Astrocyte (in vitro differentiated cells and primary cell): ENCODE data around the gene PBRM1. TPM values are rescaled to one million over a fixed set of nuclear protein-coding genes. Genes with fewer than 3 reads are reported as not detected.

Source experiments
- DNase-seq: peaks from one replicate; pipeline ENCODE4 v3.0.0-alpha.2; 2010; ENCODE audit warnings: low read depth
- FAIRE-seq: peaks from 2 replicates; lab custom pipeline; 2011; peaks lifted over from hg19 to GRCh38; lab: Jason Lieb, UNC
- H2AFZ ChIP-seq: 2 replicates; pipeline ENCODE4 v1.6.0; 2012; ENCODE audit warnings: low read depth, low read length, inconsistent platforms
- H3K27ac ChIP-seq: 2 replicates; pipeline ENCODE4 v1.5.1; 2011; ENCODE audit warnings: low read depth, low read length, inconsistent platforms
- H3K27me3 ChIP-seq: 2 replicates; pipeline ENCODE4 v1.6.0; 2011; ENCODE audit warnings: low read length, inconsistent platforms; ENCODE audit not compliant: insufficient read depth
- H3K36me3 ChIP-seq: 2 replicates; pipeline ENCODE4 v1.5.1; 2011; ENCODE audit warnings: low read length, inconsistent platforms; ENCODE audit not compliant: insufficient read depth
- H3K4me1 ChIP-seq: 2 replicates; pipeline ENCODE4 v1.5.1; 2011; ENCODE audit warnings: low read length, inconsistent platforms; ENCODE audit not compliant: insufficient read depth
- H3K4me2 ChIP-seq: 2 replicates; pipeline ENCODE4 v1.6.0; 2012; ENCODE audit warnings: low read length, inconsistent platforms
- H3K4me3 ChIP-seq: 2 replicates; pipeline ENCODE4 v1.5.1; 2011; ENCODE audit warnings: low read depth, mild to moderate bottlenecking, low read length, inconsistent platforms; ENCODE audit not compliant: insufficient read depth
- H3K79me2 ChIP-seq: 2 replicates; pipeline ENCODE4 v1.6.0; 2012; ENCODE audit warnings: mild to moderate bottlenecking, low read length, inconsistent platforms; ENCODE audit not compliant: insufficient read depth
- H3K9ac ChIP-seq: 2 replicates; pipeline ENCODE4 v1.6.0; 2012; ENCODE audit warnings: mild to moderate bottlenecking, low read length, inconsistent platforms
- H3K9me3 ChIP-seq: 2 replicates; pipeline ENCODE4 v1.5.1; 2012; ENCODE audit warnings: low read depth, mild to moderate bottlenecking, low read length, inconsistent platforms; ENCODE audit not compliant: insufficient read depth
- H4K20me1 ChIP-seq: 2 replicates; pipeline ENCODE4 v1.6.0; 2012; ENCODE audit warnings: low read length, inconsistent platforms; ENCODE audit not compliant: insufficient read depth
- H3K27ac Mint-ChIP-seq: one replicate; pipeline ENCODE4 v1.8.0; 2021; ENCODE audit warnings: mild to moderate bottlenecking, mixed read lengths; ENCODE audit not compliant: unreplicated experiment
- H3K27me3 Mint-ChIP-seq: one replicate; pipeline ENCODE4 v1.8.0; 2021; ENCODE audit warnings: low read depth, mixed read lengths; ENCODE audit not compliant: unreplicated experiment
- H3K36me3 Mint-ChIP-seq: one replicate; pipeline ENCODE4 v1.8.0; 2021; ENCODE audit warnings: low read depth, mixed read lengths; ENCODE audit not compliant: unreplicated experiment
- H3K4me1 Mint-ChIP-seq: one replicate; pipeline ENCODE4 v1.8.0; 2021; ENCODE audit warnings: low read depth, mixed read lengths; ENCODE audit not compliant: unreplicated experiment
- H3K4me3 Mint-ChIP-seq: one replicate; pipeline ENCODE4 v1.8.0; 2021; ENCODE audit warnings: mild to moderate bottlenecking, moderate library complexity, mixed read lengths; ENCODE audit not compliant: unreplicated experiment
- H3K9me3 Mint-ChIP-seq: one replicate; pipeline ENCODE4 v1.8.0; 2021; ENCODE audit warnings: mild to moderate bottlenecking, mixed read lengths; ENCODE audit not compliant: unreplicated experiment
- CTCF ChIP-seq: IDR thresholded peaks from 2 replicates; pipeline ENCODE4 v1.5.1; 2011; ENCODE audit warnings: low read depth, mild to moderate bottlenecking, inconsistent platforms, low read length, moderate library complexity; ENCODE audit not compliant: insufficient read depth
- EZH2 ChIP-seq: IDR thresholded peaks from 2 replicates; pipeline ENCODE4 v1.6.1; 2012; ENCODE audit warnings: mild to moderate bottlenecking, low read length, inconsistent platforms; ENCODE audit not compliant: insufficient read depth
- total RNA-seq: library from RNA; stranded (reverse); gene quantifications from 2 replicates; pipeline ENCODE4 v1.2.1, GENCODE V29; 2021

Gene PBRM1
- total RNA-seq, 1 donor from 2014 or later: 54.5 TPM

GRCh38 chr3:52724511-52724910 is 38.8 kb upstream of the PBRM1 start:
- DNase-seq: no peak
- H3K4me3 Mint-ChIP-seq: no peak overlapping the region

GRCh38 chr3:52723935-52724334 is 38.2 kb upstream of the PBRM1 start:
- H3K9me3 ChIP-seq: no peaks in the 10 kb centered on the region
- H3K79me2 ChIP-seq: no peaks in the 10 kb centered on the region
- H3K4me3 ChIP-seq: no peak overlapping the region
- Mint-ChIP-seq H3K27me3 (no peaks in the 10 kb centered on the region), H3K4me3 (no peak overlapping the region), H3K4me1 (no peaks in the 10 kb centered on the region), H3K36me3 (peaks cover 27% of the 10 kb centered on the region), H3K27ac (no peak overlapping the region), H3K9me3 (peaks cover 15% of the 10 kb centered on the region)
- no peak overlapping the region for H3K27ac ChIP-seq
- H3K27me3 ChIP-seq: no peaks in the 10 kb centered on the region
- H4K20me1 ChIP-seq: no peaks in the 10 kb centered on the region
- peaks cover 3% of the 10 kb centered on the region for H3K36me3 ChIP-seq
- no peaks in the 10 kb centered on the region for H3K4me1 ChIP-seq
- TF ChIP-seq EZH2 (no peak), CTCF (no peak)
- H3K9ac ChIP-seq: no peak overlapping the region
- DNase-seq (no peak), FAIRE-seq (no peak)
- H2AFZ ChIP-seq: no peak overlapping the region
- no peak overlapping the region for H3K4me2 ChIP-seq

More at GRCh38 chr3:52724511-52724910, 38.8 kb upstream of the PBRM1 start:
- H3K4me2 ChIP-seq: no peak overlapping the region
- H3K9ac ChIP-seq: no peak overlapping the region
- FAIRE-seq: no peak
- H3K36me3 Mint-ChIP-seq: peaks cover 29% of the 10 kb centered on the region
- H3K9me3 ChIP-seq: no peaks in the 10 kb centered on the region
- H3K79me2 ChIP-seq: no peaks in the 10 kb centered on the region
- H4K20me1 ChIP-seq: no peaks in the 10 kb centered on the region
- H3K4me1 ChIP-seq: no peaks in the 10 kb centered on the region
- H3K36me3 ChIP-seq: peaks cover 3% of the 10 kb centered on the region
- H3K27me3 Mint-ChIP-seq: no peaks in the 10 kb centered on the region
- no peak overlapping the region for H2AFZ ChIP-seq
- no peak for TF ChIP-seq EZH2
- no peak for TF ChIP-seq CTCF
- H3K27ac Mint-ChIP-seq: no peak overlapping the region
- no peaks in the 10 kb centered on the region for H3K4me1 Mint-ChIP-seq
- no peak overlapping the region for H3K27ac ChIP-seq
- no peaks in the 10 kb centered on the region for H3K27me3 ChIP-seq
- H3K4me3 ChIP-seq: no peak overlapping the region
- peaks cover 18% of the 10 kb centered on the region for H3K9me3 Mint-ChIP-seq

DNA sequence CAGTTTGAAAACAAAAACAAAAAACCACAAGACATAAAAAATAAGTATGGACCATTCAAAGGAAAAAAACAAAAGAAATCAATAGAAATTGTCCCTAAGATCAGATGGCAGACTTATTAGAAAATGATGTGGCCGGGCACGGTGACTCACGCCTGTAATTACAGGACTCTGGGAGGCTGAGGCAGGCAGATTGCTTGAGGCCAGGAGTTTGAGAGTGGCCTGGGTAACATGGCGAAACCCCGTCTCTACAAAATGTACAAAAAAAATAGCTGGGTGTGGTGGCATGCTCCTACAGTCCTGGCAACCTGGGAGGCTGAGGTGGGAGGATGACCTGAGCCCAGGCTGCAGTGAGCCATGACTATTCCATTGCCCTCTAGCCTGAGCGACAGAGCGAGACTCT is 36.8 kb upstream of the PBRM1 start:
- no peak for TF ChIP-seq CTCF
- no peak for TF ChIP-seq EZH2
- DNase-seq (no peak), FAIRE-seq (no peak)
- Histone ChIP-seq H3K4me3 (no peak overlapping the region), H3K79me2 (no peaks in the 10 kb centered on the region), H2AFZ (no peak overlapping the region), H3K9me3 (no peaks in the 10 kb centered on the region), H3K27me3 (no peaks in the 10 kb centered on the region), H3K9ac (no peak overlapping the region), H4K20me1 (no peaks in the 10 kb centered on the region), H3K27ac (no peak overlapping the region), H3K4me1 (no peaks in the 10 kb centered on the region), H3K4me2 (no peak overlapping the region), H3K36me3 (no peaks in the 10 kb centered on the region)
- Mint-ChIP-seq H3K36me3 (peaks cover 17% of the 10 kb centered on the region), H3K4me1 (no peaks in the 10 kb centered on the region), H3K4me3 (no peak overlapping the region), H3K27ac (no peak overlapping the region), H3K9me3 (peaks cover 6% of the 10 kb centered on the region), H3K27me3 (no peaks in the 10 kb centered on the region)
